GM21737 (cell line): Measurements from ENCODE around the gene ADAMTS14.

Source experiments
- ATAC-seq: cut with Tn5 transposase; IDR thresholded peaks from one replicate; pipeline ENCODE4 v1.9.1; 2021; ENCODE audit warnings: mild to moderate bottlenecking, moderate library complexity; ENCODE audit not compliant: unreplicated experiment

The ADAMTS14 gene

DNA sequence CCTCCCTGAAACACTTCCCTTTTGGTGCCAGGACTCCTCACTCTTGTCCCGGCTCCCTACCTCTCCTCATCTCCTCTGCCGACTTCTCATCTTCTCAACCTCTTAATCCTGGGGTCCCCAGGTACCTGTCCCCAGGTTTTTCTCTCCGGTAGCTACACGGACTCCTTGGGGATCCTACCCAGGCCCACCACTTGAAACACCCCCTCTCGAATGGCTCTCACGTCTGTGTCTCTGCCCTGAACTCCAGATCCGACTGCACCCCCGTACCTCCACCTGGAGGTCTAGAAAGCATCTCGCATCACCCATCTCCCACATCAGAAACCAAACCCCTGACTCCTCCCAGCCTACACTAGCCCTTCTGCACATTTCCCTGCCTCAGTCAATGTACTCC, 108.1 kb downstream of the ADAMTS14 start:
- ATAC-seq, result no peak

DNA sequence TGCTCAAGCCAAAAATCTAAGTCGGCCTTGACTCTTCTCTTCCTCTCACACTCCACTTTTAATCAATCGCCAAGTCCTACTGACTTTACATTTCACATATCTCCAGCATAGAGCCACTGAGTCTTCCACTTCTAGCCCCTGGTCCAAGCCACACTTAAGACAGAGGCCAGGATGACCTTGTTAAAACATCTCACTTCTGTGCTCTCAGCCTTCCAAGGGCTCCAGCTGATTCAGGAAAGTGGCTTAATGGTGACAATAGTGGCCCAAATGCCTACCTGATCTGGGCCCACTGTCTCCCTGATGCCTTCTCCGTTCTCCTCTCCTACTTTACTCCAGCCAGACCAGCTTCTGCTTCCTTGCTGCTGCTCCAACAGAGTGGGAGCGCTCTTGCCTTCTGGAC, 108.5 kb downstream of the ADAMTS14 start:
- no peak for ATAC-seq

DNA sequence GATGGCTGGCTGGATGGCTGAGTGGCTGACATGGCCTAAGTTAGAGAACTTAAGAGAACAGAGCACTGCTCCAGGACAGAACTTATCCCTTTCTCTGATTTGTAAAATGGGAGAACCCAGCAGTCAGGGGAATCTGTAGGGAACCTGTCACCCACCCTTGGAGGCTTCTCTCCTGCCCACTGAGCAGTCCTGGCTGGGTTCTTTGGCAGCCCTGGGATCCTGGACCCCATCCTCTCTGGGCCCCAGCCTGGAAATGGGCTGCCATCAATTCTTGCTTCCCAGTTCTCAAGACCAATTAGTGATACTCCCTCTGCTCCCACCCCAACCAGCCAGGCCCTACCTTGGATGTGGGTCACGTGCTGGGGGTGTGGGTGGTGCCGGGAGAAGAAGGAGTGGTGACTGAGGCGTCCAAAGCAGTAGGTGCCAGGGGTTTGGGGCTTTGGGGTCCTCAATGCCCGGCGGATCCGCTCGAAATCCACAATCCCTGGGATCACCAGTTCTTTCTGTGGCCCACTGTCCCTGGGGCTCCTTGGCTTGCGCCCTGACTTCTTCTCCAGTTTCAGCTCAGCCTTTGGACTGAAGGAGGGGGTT, 109.2 kb downstream of the ADAMTS14 start:
- ATAC-seq, result no peak

DNA sequence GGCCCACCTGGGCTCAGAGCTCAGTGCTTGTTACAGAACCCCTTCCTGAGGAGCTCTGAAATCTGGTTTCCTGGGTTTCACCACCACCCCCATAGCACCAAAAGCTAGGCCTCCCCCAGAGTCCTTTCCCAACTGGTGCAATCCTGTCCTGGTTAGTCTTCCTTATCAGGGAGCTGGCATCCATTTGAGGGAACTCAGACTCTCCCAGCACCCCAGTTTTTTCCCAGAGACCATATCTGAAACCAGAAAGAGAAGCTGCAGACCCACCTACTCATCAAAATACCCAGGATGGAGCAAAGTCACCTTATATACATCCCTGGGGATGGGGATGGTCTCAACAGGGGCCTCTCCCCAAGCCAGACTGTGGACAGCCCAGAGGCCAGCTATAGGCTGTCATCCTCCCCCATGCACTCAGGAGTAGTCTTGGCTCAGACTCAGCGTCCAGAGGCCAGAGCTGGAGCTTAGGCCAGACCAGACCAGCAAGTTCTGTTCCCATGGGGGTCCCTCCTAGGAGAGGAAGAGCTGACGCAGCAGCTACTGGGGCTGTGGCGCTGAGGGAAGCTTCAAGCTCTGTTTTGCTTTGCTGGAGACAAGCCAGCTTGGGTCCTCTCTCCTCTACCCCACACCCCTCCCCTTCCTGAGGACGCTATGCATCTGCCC, 109.9 kb downstream of the ADAMTS14 start:
- no peak for ATAC-seq

DNA sequence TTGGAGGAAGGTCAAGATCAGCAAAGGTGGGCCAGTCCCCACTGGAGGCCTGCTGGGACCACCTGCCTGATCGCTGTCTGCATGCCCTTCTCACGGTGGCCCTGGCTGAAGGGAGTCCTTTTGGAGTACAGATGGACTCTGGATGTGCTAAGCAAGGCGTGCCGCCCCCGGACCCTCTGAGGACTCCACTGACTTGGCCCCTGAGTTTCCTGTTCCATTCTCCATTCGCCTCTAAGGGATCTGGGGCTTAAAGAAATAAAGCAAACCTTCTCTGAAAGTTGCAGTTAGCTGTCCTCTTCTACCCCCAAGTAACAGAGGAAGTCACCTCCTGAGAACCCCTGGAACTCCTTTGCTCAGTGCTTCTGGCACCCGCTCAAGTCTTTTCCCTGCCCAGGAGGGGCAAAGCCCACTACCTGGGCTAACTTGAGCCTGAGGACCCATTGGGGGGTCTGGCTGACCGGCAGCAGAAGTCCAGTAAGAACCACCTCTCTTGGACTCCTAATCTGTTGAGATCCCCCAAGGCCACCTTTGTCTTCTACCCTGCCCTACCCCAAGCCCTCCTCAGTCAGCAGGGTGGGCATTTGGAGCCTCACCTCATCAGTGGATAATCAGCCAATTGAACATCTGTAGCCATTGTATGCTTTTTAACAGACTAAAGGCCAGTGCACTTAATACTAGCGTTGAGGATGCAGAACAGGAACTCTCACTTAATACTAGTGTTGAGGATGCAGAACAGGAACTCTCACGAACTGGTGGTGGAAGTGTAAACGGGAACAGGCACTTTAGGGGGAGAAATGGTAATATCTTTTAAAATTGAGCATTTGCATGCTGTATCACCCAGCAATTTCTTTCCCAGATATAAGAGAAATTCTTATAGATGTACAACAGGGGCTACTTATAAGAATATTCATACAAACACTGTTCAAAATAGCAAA, 110.7 kb downstream of the ADAMTS14 start:
- ATAC-seq, result no peak

DNA sequence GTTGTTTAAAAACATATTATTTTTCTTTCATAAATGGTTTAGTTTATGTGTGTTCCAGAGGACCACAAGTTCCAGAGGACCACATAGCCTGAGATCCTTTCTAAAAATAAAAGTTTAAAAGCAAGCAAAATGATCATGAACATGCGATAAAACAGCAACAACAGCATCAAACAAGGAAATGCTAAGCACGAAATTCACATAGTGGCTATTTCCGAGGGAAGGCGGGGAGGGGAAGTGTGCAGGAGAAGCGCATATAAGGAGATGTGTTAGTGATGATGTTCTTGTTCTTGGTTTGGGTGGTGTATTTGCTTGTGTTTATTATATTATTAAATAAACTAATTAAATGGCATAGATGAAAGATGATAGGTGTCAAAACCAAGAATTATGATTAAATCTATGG, 111.7 kb downstream of the ADAMTS14 start:
- ATAC-seq, result no peak

DNA sequence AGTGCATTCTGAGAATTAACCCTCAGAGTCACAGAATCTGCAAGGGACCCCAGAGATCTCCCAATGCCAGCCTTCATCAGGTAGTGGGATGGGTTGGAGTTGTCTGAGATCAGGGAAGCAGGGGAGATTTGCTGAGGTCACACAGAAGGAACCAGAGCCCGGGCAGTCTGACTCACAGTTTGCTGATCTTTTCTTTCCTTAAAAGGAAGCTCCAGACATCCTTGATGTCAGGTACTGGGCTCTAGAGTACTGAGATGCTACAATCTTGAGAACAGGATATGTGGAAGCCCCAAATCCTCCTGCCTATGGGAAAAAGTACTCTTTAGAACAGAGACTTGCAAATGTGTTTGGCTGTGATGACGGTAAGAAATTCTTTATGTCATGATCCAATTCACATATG, 112.2 kb downstream of the ADAMTS14 start:
- ATAC-seq, result no peak

DNA sequence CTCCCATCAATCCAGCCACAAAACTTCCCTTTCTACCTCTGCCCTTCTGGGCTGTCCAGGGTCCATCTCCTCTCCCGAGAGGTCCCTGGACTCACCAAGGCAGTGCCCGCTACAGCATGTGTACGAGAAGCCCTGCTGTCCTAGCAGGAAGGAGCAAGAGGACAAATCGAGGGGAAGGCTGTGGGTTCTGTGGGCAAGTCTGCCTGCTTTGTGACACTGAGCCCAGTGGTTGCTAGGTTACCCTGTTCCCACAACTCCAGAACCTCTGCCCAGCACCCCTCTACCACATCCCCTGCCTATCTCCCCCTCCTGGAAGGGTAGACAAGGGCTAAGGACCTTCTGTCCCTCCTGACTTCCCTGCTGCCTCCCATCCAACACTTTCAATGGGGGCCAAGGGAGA, 112.9 kb downstream of the ADAMTS14 start, which contains the start of gene TBATA:
Gene TBATA, minus strand, starts transcription at position 188 of the 400 bp plus-strand sequence. CDS start 1,998 bp downstream, outside the sequence.
- no peak for ATAC-seq

DNA sequence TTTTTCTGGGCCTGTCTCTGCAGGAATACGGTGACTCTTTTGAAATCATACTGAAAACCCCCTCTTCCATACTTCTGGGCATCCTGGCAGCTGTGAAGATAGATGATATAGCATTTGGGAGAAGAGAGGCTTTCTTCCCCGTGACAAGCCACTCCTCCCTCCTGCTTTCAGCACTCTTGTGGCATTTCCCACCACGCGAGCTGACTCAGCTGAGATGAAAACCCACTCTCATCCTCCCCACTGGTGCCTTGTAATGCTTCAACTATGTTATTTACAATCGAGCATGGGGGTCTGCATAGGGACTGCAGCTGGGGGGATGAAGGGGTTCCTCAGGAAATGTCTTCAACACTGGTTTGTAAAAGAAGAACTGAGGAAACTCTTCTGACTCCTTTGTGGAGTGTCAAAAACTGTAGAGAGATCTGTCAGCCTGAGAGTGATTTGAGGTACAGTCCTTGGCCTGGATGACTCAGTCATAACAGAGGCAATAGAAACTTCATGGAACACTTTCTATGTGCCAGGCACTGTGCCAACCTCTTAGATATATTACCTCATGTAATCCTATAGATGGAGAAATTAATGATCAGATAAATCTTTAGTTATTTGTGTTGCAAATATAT, 114.6 kb downstream of the ADAMTS14 start:
- no peak for ATAC-seq

DNA sequence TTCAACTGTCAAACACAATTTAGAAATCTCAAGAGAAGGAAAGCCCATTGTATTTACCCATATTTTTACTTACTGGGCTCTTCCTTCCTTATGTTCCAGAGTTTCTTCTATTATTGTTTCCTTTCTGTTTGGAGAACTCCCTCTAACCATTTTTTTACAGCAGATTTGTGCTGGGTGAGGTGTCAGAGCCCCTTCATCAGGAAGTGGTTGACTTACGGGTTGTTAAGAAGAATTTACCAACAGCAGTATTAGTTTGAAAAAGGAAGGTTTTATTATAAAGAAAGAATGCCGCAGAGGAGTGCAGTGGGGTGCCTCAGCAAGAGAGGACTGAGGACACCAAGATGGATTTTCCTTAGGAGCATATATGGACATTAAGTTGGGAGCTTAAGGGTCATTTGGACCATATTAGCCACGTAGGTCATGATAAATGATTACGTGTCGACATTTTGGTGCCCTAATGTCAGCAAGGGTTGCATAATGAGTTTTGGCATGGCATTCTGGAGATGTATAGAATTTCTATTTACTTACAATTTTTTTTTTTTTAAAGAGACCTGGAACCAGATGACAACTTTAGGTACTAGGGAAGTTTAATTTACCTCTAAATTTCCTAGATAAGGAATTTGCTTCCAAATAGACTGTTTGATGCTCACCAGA, 119.2 kb downstream of the ADAMTS14 start:
- ATAC-seq, result no peak

DNA sequence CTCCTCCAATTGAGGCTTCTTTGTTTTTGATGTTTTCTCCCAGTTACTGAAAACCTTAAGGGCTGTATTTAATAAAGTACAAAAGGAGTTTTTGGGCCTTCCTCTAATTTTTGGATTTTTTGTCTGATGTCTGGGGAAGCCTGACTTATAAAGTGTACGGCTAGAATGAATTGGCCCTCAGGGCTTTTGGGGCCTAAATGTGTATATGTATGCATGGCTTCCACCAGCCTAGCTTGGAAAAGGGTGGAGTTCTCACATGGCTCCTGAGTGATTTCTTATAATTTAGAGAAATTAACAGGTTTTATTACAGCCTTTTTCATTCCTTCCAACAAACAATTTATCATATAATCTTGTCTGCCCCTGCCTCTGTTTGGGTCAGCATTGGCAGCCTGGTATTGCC, 123.3 kb downstream of the ADAMTS14 start:
- no peak for ATAC-seq

DNA sequence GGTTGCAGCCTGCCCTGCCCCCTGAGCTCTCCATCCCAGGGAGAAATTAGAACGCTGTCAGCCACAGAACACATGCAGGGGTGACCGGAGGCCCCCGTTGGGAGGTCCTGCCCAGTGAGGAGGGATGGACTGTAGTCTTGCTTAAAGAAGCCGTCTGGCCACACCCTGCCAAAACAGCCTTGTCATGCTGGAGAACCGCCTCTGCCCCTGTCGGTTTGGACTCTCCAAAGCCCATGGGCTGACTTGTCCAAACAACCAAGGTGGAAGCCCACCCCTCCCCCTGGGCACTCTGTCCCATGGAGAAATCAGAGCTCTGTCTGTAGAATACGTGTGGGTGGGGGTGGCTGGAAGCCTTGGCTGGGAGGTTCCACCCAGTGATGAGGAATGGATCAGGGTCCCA, 125.5 kb downstream of the ADAMTS14 start:
- ATAC-seq, result no peak

DNA sequence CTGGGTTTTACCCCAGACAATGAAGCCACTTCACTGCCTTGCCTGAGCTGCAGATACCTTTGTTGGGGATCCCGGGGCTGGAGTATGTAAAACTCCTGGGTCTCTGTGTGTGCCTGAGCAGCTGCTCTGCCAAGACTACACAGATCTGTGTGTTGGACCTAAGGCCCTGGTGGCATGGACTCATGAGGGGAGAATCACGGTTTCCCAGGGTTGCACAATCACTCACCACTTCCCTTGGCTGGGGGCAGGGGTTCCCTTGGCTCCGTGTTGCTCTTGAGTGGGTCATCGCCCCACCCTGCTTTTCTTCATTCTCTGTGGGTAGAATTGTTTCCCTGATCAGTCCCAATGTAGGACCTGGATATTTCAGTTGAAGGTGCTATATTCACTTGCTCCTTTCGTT, 126.8 kb downstream of the ADAMTS14 start:
- no peak for ATAC-seq

DNA sequence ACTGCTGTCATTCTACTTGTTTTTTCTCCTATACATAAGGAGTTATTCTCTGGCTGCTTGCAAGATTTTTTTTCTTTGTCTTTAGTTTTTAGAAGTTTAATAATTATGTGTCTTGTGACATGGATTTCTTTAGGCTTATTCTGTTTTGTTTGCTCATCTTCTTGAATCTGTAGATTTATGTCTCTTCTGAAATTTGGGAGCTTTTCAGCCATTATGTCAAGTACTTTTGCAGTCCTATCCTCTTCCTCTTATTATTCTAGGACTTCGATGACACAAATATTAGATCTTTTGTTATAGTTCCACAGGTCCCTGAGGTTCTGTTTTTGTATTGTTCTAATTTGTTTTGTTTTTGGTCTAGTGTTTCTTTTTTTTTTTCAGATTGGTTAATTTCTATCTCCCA, 129.5 kb downstream of the ADAMTS14 start:
- ATAC-seq, result no peak

DNA sequence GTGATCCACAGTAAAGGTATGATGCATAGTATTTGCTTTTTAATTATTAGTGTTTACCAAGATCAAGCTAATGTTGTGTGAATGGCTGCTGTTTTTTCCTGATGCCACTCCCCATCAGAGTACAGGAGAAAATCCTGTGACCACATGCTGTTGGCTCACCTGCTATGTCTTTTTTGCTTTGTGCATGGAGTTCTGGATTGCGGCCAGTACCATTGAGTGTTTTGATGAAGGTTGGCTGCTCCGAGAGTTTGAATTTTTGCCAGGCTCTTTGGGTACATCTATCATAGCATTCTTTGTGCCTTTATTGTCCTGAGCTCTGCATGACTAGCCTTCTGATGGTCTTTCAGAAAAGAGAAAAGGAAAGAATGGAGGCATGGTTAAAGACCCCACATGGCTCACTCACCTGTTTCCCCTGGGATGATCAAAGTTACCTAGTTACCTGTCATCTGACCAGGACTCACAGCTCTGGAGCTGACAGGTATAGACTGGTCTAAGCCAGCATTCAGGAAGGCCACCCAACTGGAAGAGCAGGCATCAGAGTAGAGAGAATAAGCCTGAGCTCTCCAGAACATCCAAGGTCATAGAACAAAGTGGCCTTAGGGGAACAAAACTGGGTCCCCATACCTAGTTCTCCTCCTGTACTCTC, 131.6 kb downstream of the ADAMTS14 start:
- no peak for ATAC-seq

DNA sequence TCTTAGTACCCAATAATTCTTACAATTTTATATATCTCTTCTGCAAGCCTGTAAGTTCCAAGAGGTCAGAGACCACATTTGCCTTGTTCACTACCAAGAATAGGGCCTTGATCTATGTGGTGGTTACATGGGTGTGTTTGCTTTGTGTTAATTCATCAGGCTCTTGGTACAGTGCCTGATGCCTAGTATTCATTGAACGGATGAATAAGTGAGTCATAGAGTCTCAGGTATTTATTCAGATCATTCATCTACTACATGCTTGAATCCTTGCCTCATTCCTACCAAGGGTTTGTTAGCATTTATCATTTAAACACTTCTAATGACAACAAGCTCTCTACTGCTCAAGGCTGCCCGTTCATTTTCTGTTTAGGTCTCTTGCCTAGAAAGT, 132.1 kb downstream of the ADAMTS14 start:
- ATAC-seq, result no peak

DNA sequence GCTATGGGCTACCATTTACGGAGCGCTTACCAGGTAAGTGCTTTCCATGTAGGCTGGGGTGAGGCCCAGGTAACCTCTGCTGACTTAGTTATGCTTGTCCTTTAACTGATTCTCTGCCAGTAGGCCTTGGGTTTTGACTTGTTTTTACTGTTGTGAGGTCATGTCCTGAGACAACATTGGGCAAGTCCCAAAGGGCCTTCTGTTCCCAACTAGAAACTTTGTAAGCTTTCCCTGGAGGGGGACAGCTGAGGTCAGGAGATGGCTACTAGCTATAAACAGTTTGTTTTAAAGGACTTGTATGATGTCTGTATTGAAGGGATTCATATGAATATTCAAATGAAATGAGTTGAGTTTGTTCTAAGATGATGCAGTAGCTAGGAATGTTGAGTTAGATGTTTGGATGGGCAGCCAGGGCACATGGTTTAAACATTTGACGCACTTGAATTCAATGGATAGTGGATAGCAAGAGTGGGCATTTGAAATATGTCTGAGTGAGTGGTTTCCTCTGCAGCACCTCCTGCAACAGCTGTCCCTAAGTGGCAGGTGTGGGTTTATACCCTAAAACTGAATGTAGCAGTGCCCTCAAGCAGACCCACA, 133.4 kb downstream of the ADAMTS14 start:
- no peak for ATAC-seq

DNA sequence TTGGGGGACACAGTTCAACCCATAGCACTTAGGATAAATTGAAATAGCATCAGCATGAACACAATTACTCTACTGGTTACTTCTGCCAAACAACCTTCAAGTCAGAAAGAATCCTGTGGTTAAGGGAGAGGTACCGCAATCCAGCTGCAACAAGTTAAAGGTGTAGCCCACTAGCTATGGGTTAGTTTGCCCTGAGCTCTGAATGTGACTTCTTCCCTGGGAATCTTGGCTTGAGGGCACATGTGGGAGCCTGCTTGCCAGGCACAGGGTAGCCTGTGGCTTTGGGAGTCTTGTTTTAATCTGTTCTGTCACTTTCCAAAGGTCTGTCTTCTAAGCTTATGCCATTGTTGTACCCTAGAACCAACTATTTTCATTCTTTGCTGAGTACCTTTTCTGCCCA, 134.5 kb downstream of the ADAMTS14 start:
- ATAC-seq, result no peak

DNA sequence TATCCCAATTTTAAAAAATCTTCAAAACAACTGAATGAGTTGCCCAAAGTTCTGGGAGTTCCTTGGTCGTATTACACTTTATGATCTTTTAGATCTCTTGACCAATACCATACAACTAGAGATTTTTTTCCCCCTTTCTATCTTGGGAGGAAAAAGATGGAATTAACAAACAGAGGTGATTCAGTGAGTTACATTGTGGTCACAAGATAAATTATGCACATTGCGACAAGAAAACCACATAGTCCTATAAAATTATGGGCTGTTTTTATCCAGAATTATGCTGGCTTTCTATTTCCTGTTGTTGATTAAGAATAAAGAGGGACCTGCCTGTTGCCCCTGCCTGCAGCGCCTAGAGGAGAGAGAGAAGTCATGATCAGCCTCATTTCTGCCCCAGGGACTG, 135.2 kb downstream of the ADAMTS14 start:
- ATAC-seq, result no peak

DNA sequence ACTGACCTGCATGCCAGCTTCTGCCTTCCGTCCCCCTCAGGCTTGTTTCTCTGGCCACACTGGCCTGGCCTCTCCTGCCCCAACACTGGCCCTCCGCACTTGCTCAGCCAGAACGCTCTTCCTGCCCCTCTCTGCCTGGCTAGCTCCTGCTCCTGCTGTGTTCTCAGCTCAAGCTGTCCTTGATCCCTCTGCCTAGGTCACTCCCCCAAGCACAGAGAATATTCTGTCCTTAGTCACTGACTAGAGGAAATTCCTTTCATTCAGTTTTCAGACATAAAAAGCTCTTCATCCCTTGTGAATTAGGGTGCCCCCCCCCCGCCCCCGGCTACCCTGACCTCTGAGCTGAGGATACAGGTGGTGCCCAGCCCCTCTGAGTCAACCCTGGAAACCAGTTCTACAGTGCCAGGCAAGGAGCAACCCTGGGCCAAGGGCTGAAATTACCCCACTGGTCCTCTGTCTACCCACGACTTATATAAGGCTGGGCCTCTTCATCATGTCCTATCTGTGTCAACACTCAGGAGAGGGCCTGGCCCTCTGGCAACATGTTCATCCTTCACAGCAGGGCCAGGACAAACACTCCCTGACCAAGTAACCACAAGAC, 136.8 kb downstream of the ADAMTS14 start:
- ATAC-seq, result no peak
